ENCODE measurements around the gene CPVL.

CPVL gene

DNA sequence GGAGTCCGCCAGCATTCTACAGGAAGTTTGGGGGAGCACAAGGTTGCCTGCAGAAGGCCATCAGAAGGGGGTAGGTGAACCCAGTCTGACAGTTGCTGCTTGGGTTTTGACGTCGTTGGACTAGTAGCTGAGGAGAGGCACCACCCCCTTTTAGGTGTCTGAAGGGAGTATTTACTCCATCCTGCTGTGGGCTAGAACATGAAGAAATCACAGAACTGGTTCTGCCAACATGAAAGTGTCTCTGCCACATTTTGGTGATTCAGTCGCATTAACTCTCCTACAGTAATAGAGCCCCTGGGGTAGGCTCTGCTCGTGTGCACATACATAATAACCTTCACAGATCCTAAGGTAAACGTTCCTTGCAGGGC lies 187.4 kb downstream of the CPVL start:
- DNase-seq = no peak

DNA sequence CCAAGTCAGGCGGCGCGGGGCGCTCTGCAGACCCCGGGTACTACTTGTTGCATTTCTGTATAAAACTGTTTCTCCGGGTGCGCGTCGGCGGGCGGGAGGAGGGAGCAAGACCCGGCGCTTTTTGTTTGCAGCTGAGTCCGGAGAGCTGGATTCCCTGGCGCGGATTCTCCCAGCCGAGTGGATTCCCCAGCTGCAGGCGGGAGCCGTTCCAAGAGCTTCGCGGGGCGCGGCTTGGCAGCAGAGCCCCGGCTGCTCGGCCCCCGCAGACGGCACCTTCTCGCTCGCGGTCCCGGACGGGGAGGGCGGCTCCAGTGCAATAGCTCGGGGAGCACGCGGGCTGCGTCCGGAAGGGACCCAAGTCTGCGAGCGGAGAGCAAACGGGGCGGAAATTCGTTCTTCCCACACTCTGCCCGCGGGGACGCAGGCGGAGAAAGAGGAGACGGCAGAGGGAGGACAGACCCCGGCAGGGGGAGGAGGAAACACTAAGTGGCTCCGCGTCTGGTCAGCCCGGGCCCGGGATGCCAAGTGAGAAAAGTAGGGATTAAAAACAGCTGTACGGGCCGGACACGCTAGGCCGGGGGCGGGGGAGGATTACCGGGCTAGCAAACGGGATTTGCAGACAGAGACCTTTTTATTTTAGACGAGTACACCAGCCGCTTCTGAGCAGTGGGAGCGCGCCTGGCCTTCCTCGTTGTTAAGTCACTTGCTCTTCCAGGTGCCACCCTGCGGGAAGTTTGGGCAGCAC lies 187.9 kb downstream of the CPVL start, which contains the start of gene TRIL:
Gene TRIL (minus strand): TSS at position 96 of the 745 bp plus-strand sequence. CDS start 284 bp downstream, outside the sequence.
- peak; percentile 61 for DNase-seq

DNA sequence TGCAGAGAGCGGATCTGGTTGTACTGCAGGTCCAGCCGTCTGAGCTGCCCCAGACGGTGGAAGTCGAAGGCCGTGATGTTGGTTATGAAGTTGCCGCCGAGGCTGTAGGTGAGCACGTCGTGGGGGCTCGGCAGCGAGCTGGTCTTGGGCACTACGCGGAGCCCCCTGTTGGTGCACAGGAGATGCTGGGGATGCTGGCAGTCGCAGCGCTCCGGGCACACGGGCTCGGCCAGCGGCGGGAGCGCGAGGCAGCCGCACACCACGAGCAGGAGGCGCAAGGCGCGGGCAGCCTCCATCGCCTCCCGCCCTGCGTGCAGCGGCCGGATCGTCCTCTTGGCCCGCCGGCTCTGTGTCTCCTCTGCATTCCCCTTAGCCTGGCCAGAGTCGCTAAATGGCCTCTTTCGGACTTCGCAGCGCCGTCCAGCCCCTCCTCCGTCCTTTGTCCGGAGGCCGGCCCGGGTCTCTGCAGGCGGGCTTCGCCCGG lies 188.5 kb downstream of the CPVL start:
- peak; percentile 45 for DNase-seq

DNA sequence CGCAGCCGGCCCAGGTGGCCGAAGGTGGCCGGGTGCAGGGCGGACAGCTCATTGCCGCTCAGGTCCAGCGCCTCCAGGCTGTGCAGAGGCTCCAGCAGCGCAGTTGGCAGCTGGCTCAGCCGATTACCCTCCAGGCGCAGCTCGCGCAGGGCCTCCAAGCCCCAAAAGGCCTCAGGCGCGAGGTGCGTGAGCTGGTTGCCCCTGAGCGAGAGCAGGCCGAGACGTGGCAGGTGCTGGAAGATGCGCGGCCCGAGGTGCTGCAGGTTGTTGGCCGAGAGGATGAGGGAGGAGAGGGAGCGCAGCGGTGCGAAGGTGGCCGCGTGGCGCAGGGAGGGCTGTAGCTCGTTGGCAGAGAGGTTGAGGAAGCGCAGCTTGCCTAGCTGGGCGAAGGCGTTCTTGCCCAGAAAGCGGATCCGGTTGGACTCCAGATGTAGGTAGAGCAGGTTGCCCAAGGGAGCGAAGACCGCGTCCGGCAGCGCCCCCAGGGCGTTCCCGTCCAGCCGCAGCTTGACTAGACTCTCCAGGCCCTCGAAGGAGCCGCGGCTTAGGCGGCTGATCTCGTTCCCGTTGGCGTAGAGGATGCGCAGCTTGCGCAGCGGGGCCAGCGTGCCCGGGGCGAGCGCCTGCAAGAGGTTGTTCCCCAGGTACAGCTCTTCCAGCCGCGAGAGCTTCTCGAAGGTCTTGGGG lies 189.1 kb downstream of the CPVL start:
- no peak for DNase-seq

GRCh38 chr7:28956608-28957063 lies 189.7 kb downstream of the CPVL start:
- peak; percentile 64 for DNase-seq

DNA sequence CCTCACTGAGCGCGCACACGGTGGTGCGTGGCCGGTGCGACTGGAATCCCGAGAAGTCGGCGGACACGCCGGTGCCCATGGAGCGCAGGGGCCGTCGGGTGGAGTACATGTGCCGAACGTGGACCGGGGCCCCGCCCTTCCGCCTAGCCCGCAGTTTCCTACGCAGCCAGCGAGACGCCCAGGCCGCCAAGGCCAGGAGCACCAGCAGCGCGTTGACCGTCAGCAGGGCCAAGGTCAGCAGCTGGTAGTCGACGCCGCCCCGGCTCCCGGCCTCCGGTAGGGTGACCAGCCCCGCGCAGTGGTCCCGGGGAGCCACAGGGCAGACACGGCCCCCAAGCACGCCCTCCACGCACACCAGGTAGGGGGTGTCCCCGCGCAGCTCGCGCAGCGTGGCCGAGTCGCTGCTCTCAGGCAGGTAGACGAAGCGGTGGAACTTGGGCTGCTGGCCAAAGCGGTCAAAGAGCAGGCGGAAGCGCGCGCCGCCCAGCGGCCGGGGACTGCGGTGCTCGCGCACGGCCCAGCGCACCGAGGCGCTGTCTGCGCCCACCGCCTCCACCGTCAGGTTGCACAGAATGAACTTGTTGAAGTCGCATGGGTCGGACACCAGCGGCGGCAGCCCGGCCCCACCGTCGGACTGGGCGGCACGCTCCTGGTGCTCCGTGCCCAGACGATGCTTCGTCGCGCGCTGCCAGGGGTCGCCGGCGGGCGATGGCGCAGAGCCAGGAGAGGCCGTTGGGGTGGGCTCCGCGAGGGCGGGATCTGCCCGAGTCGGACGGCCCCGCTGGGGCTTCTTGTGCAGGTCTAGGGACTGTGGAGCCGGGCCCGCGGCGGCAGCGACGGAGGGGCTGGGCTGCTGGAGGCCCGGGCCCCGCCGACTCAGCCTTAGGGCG lies 190.4 kb downstream of the CPVL start:
- peak; percentile 31 for DNase-seq

DNA sequence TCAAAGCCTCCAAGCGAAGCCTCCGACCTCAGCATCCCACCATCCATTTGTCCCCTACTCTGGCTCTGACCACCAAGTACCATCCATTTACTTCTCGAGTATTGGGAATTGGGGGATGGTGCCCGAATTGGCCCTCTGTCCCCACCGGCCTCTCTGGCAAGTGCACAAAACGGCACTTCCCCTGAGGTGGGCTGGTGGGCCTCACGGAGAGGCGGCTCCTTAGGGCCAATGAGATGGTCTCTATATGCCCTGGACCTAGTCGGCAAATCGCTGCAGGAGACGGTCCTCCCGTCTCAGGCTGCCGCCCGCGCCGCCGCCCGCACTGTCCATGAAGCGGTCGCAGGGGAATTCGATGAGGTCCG lies 191.0 kb downstream of the CPVL start:
- no peak for DNase-seq

- DNase-seq = no peak
Observed at GRCh38 chr7:28954946-28955345, 191.4 kb downstream of the CPVL start.

DNA sequence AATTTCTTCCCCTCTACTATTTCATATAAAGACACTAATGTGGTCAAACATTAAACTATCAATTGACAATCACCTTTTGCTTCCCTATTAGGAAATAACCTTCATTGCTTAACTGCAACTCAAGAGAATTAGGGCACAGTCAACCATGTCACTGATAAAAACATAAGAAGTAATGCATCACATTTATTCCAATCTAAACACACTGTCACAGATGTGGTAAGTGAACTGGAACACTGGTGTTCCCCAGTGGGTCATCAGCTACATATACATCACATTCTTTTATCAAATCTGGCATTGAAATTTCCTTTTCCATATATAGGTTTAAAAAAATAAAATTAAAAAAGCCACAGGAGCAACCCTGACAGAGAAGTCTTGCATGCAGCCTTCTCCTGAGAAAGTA lies 191.9 kb downstream of the CPVL start:
- DNase-seq = no peak

DNA sequence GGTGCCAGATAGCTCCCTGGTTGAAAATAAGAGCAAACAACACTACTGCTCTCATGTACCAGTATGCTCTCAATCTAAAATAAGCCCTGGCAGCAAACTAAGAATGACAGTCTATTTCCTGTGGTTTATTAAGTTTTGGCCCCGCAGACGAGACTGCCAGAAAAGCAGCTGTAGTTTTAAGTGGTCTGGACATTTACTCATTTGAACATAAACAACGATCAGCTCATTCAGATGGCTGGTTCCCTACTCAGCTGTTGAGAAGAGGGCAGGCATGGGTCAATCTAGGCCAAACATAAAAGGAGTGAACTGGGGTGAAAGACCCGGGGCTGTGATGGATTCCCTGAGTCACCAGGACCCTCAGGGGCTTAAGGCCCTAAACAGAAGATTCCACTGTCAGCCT lies 192.7 kb downstream of the CPVL start:
- DNase-seq = no peak
